Loucy (cell line): ENCODE results near the gene RNF215.

Source experiments
- EZH2phosphoT487 ChIP-seq: fragments of 200-600 bp; IDR thresholded peaks from 2 replicates; pipeline ENCODE4 v1.6.1; 2018; ENCODE audit warnings: antibody characterized with exemption, mild to moderate bottlenecking, moderate library complexity, borderline replicate concordance
- TF ChIP-seq, protein P1 (sequence below): fragments of 200-600 bp; sonication (generic); conservative IDR thresholded peaks from 2 replicates; pipeline ENCODE4 v1.5.1; 2014; ENCODE audit warnings: mild to moderate bottlenecking, antibody characterized with exemption, low read length

DNA sequence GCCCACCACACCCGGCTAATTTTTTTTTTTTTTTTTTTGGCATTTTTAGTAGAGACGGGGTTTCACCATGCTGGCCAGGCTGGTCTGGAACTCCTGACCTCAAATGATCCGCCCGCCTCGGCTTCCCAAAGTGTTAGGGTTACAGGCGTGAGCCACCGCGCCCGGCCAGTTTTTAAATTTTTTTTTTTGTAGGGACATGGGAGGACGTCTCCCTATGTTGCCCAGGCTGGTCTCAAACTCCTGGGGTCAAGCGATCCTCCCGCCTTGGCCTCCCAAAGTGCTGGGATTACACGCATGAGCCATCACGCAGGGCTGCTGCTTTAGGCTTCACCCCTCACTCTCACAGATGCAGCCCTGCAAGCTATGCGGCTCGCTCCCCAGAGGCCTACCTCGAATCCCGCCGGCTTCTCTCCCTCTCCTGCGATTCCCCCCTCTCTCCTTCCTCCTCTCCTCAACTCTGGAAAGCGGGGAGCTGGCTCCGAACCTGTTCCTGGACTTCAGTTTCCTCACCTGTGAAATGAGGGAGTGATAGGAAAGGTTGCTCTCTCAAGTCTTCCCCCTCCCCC lies 29.5 kb downstream of the RNF215 start:
- TF ChIP-seq, protein P1, sequence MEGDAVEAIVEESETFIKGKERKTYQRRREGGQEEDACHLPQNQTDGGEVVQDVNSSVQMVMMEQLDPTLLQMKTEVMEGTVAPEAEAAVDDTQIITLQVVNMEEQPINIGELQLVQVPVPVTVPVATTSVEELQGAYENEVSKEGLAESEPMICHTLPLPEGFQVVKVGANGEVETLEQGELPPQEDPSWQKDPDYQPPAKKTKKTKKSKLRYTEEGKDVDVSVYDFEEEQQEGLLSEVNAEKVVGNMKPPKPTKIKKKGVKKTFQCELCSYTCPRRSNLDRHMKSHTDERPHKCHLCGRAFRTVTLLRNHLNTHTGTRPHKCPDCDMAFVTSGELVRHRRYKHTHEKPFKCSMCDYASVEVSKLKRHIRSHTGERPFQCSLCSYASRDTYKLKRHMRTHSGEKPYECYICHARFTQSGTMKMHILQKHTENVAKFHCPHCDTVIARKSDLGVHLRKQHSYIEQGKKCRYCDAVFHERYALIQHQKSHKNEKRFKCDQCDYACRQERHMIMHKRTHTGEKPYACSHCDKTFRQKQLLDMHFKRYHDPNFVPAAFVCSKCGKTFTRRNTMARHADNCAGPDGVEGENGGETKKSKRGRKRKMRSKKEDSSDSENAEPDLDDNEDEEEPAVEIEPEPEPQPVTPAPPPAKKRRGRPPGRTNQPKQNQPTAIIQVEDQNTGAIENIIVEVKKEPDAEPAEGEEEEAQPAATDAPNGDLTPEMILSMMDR, result no peak
- TF ChIP-seq EZH2phosphoT487, result no peak
